ENCODE data around the gene HOXA7. TPM values are rescaled to one million over a fixed set of nuclear protein-coding genes. Genes with fewer than 3 reads are reported as not detected.

Gene HOXA7
- total and polyA plus RNA-seq, 10 of the 15 experiments (the other 5 are each of a cell fraction or from before 2014, with no cell fraction given) = not detected

DNA sequence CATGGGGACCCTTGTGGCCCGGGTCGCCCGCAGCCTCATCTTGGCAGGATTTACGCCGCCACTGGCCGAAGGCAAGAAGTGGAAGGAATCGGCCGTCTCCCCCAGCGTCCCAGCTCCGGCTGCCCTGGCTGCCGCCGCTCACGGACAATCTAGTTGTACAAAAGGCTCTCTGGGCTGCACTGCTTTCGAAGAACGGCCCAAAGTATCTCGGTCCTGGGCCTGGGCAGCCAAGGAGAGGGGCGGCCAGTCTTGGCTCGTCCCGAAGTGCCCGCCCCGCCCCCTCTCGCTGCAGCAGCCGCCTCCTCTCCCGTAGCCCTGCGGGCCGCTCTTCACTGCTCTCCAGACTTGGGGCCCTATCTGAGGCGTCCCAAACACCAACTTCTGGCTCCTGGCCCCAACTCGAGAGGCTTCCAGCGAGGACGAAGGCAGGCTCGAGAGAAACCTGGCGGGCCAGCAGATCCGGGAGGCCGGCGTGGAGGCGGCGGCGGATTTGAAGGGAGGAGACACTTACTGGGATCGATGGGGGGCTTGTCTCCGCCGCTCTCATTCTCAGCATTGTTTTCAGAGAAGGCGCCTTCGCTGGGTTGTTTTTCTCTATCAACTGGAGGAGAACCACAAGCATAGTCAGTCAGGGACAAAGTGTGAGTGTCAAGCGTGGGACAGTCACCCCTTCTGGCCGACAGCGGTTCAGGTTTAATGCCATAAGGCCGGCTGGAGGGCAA is 8.1 kb upstream of the HOXA7 start:
- no peak overlapping the region for H2AFZ ChIP-seq (ENCODE audit: control insufficient read depth, low read depth, low read length)
- no peaks in the 10 kb centered on the region for H3K79me2 ChIP-seq (ENCODE audit: control insufficient read depth, insufficient read depth, low read length)
- no peak overlapping the region for H3K4me3 ChIP-seq
- RAD21 ChIA-PET (ENCODE audit: unreplicated experiment) = interaction anchor here (0.7 kb wide), 1 partner anchor 655 kb away, joined by 3 read pairs; no protein-coding TSS in a partner anchor
- in situ Hi-C loops (cut with MboI) = loop anchor here (25.0 kb wide), 1 partner anchor 1077 kb away; no protein-coding TSS in a partner anchor
- peaks cover 2% of the 10 kb centered on the region; the same call in 1 of the 3 replicates for H3K9me3 ChIP-seq (replicated peaks; ENCODE audit: control insufficient read depth, insufficient read depth, low read length)
- ATAC-seq (no peak), FAIRE-seq (no peak), DNase-seq (ENCODE audit: low read depth, low spot score) (no peak)
- 37% methylated on average over 32 of the region's 47 CpGs for WGBS (ENCODE audit: insufficient coverage, insufficient replicate concordance, low lambda C conversion rate, missing lambda C conversion rate)
- SMC1A ChIA-PET (ENCODE audit: uncharacterized antibody, unreplicated experiment) = no interaction called here
- no peak overlapping the region for H3K9ac ChIP-seq (ENCODE audit: control insufficient read depth, insufficient read depth, low read length)
- no peak overlapping the region for H3K27ac ChIP-seq (ENCODE audit: control insufficient read depth, insufficient read depth)
- BruUV-seq (replicated peaks) = no TSS peak
- TF ChIP-seq ESRRA (IDR thresholded peaks at IDR 0.05; ENCODE audit: low read length) = no peak
- no peak for TF ChIP-seq JUNB (IDR thresholded peaks at IDR 0.05)
- TF ChIP-seq, protein P1, sequence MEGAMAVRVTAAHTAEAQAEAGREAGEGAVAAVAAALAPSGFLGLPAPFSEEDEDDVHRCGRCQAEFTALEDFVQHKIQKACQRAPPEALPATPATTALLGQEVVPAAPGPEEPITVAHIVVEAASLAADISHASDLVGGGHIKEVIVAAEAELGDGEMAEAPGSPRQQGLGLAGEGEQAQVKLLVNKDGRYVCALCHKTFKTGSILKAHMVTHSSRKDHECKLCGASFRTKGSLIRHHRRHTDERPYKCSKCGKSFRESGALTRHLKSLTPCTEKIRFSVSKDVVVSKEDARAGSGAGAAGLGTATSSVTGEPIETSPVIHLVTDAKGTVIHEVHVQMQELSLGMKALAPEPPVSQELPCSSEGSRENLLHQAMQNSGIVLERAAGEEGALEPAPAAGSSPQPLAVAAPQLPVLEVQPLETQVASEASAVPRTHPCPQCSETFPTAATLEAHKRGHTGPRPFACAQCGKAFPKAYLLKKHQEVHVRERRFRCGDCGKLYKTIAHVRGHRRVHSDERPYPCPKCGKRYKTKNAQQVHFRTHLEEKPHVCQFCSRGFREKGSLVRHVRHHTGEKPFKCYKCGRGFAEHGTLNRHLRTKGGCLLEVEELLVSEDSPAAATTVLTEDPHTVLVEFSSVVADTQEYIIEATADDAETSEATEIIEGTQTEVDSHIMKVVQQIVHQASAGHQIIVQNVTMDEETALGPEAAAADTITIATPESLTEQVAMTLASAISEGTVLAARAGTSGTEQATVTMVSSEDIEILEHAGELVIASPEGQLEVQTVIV (IDR thresholded peaks at IDR 0.05; ENCODE audit: borderline replicate concordance, partially characterized antibody) = no peak
- no peak for TF ChIP-seq GATAD2B (conservative IDR thresholded peaks at IDR 0.05; ENCODE audit: low read depth)
- TF ChIP-seq CHD4 (IDR thresholded peaks at IDR 0.05) = no peak
- TF ChIP-seq SMAD5 (IDR thresholded peaks at IDR 0.05; ENCODE audit: low read depth) = no peak
- TF ChIP-seq NFYB (IDR thresholded peaks at IDR 0.05; ENCODE audit: insufficient read depth, low read depth, low read length) = no peak
- TF ChIP-seq WRNIP1 (IDR thresholded peaks at IDR 0.05; ENCODE audit: borderline replicate concordance, low read depth, low read length) = no peak
- TF ChIP-seq POLR2A (IDR thresholded peaks at IDR 0.05; ENCODE audit: low read depth, low read length) = no peak
- no peak overlapping the region for H3K4me2 ChIP-seq (ENCODE audit: control insufficient read depth, insufficient read depth)
- peaks cover 19 to 41% of the 10 kb centered on the region in 2 experiments for H3K27me3 ChIP-seq (replicated peaks in 1 of 2; ENCODE audit: control insufficient read depth in 2 of 2, insufficient read depth in 2 of 2, low read length in 1 of 2)
- CTCF ChIA-PET = interaction anchor here (4.6 kb wide), 1 partner anchor 476 kb away, joined by 48 read pairs; no protein-coding TSS in a partner anchor
- intact Hi-C loops (cut with micrococcal nuclease; ENCODE audit: unreplicated experiment) = loop anchor here (5.0 kb wide), 2 partner anchors 307 to 1272 kb away; no protein-coding TSS in a partner anchor
- no peaks in the 10 kb centered on the region; a peak in 1 of 4 replicates for H3K36me3 ChIP-seq (ENCODE audit: control insufficient read depth in 2 of 2, insufficient read depth in 2 of 2, low read length in 1 of 2)
- no peaks in the 10 kb centered on the region for H4K20me1 ChIP-seq (ENCODE audit: control insufficient read depth, insufficient read depth)
- no peaks in the 10 kb centered on the region for H3K4me1 ChIP-seq (ENCODE audit: control insufficient read depth, insufficient read depth, low read length)
- POLR2A ChIA-PET = no interaction called here
